HEK293 (cell line): ENCODE measurements around the gene EN1.

ENCODE experiments used
- BCL11A ChIP-seq: fragments of 450-650 bp; formaldehyde crosslinking; IDR thresholded peaks from 2 replicates; pipeline ENCODE4 v1.5.1; 2016; ENCODE audit warnings: low read depth, missing biosample characterization, missing genetic modification characterization
- GFI1B ChIP-seq: fragments of 450-650 bp; formaldehyde crosslinking; IDR thresholded peaks from 2 replicates; pipeline ENCODE4 v1.5.1; 2016; ENCODE audit warnings: missing biosample characterization, missing genetic modification characterization
- HOXA7 ChIP-seq: sonication (generic); formaldehyde crosslinking; IDR thresholded peaks from 2 replicates; pipeline ENCODE4 v1.8.1; 2022; ENCODE audit warnings: missing genetic modification reagents, borderline replicate concordance
- KLF10 ChIP-seq: fragments of 450-650 bp; IDR thresholded peaks from 2 replicates; pipeline ENCODE4 v1.5.1; 2018; ENCODE audit warnings: missing biosample characterization, mild to moderate bottlenecking, missing genetic modification characterization
- OVOL3 ChIP-seq: fragments of 450-650 bp; formaldehyde crosslinking; IDR thresholded peaks from 2 replicates; pipeline ENCODE4 v1.5.1; 2016; ENCODE audit warnings: missing biosample characterization, missing genetic modification characterization
- PRDM4 ChIP-seq: fragments of 450-650 bp; formaldehyde crosslinking; IDR thresholded peaks from 2 replicates; pipeline ENCODE4 v1.5.1; 2017; ENCODE audit warnings: missing biosample characterization, missing genetic modification characterization
- REPIN1 ChIP-seq: fragments of 450-650 bp; formaldehyde crosslinking; IDR thresholded peaks from 2 replicates; pipeline ENCODE4 v1.5.1; 2017; ENCODE audit warnings: missing biosample characterization, missing genetic modification characterization, low read depth
- SCRT2 ChIP-seq: fragments of 450-650 bp; formaldehyde crosslinking; IDR thresholded peaks from 2 replicates; pipeline ENCODE4 v1.5.1; 2016; ENCODE audit warnings: missing biosample characterization, missing genetic modification characterization
- SP3 ChIP-seq: fragments of 450-650 bp; formaldehyde crosslinking; IDR thresholded peaks from 2 replicates; pipeline ENCODE4 v1.5.1; 2016; ENCODE audit warnings: missing biosample characterization, missing genetic modification characterization
- ZBTB1 ChIP-seq: fragments of 450-650 bp; formaldehyde crosslinking; IDR thresholded peaks from 2 replicates; pipeline ENCODE4 v1.5.1; 2016; ENCODE audit warnings: missing biosample characterization, missing genetic modification characterization
- ZBTB20 ChIP-seq: fragments of 450-650 bp; formaldehyde crosslinking; IDR thresholded peaks from 2 replicates; pipeline ENCODE4 v1.5.1; 2016; ENCODE audit warnings: missing biosample characterization, missing genetic modification characterization
- ZBTB21 ChIP-seq: fragments of 450-650 bp; formaldehyde crosslinking; IDR thresholded peaks from 2 replicates; pipeline ENCODE4 v1.5.1; 2017; ENCODE audit warnings: missing biosample characterization, missing genetic modification characterization
- ZEB2 ChIP-seq: fragments of 450-650 bp; formaldehyde crosslinking; IDR thresholded peaks from 2 replicates; pipeline ENCODE4 v1.5.1; 2016; ENCODE audit warnings: missing biosample characterization, missing genetic modification characterization
- ZNF114 ChIP-seq: fragments of 450-650 bp; formaldehyde crosslinking; IDR thresholded peaks from 2 replicates; pipeline ENCODE4 v1.5.0; 2017; ENCODE audit warnings: missing biosample characterization, missing genetic modification characterization
- ZNF133 ChIP-seq: fragments of 450-650 bp; formaldehyde crosslinking; IDR thresholded peaks from 2 replicates; pipeline ENCODE4 v1.5.1; 2016; ENCODE audit warnings: missing biosample characterization, missing genetic modification characterization
- ZNF138 ChIP-seq: fragments of 450-650 bp; formaldehyde crosslinking; IDR thresholded peaks from 2 replicates; pipeline ENCODE4 v1.5.1; 2016; ENCODE audit warnings: missing biosample characterization, missing genetic modification characterization, borderline replicate concordance
- ZNF155 ChIP-seq: fragments of 450-650 bp; formaldehyde crosslinking; IDR thresholded peaks from 2 replicates; pipeline ENCODE4 v1.5.1; 2016; ENCODE audit warnings: missing biosample characterization, missing genetic modification characterization
- ZNF157 ChIP-seq: fragments of 450-650 bp; formaldehyde crosslinking; IDR thresholded peaks from 2 replicates; pipeline ENCODE4 v1.5.1; 2016; ENCODE audit warnings: missing biosample characterization, missing genetic modification characterization
- ZNF248 ChIP-seq: fragments of 450-650 bp; formaldehyde crosslinking; IDR thresholded peaks from 2 replicates; pipeline ENCODE4 v1.5.1; 2017; ENCODE audit warnings: missing biosample characterization, missing genetic modification characterization
- ZNF335 ChIP-seq: fragments of 450-650 bp; formaldehyde crosslinking; conservative IDR thresholded peaks from 2 replicates; pipeline ENCODE4 v1.5.1; 2016; ENCODE audit warnings: missing biosample characterization, missing genetic modification characterization
- ZNF37A ChIP-seq: fragments of 450-650 bp; IDR thresholded peaks from 2 replicates; pipeline ENCODE4 v1.5.1; 2018; ENCODE audit warnings: missing biosample characterization, missing genetic modification characterization
- ZNF394 ChIP-seq: fragments of 450-650 bp; formaldehyde crosslinking; IDR thresholded peaks from 2 replicates; pipeline ENCODE4 v1.5.1; 2016; ENCODE audit warnings: missing biosample characterization, missing genetic modification characterization, mild to moderate bottlenecking, moderate library complexity, borderline replicate concordance
- ZNF404 ChIP-seq: fragments of 450-650 bp; formaldehyde crosslinking; IDR thresholded peaks from 2 replicates; pipeline ENCODE4 v1.5.1; 2017; ENCODE audit warnings: missing biosample characterization, missing genetic modification characterization
- ZNF48 ChIP-seq: fragments of 450-650 bp; formaldehyde crosslinking; IDR thresholded peaks from 2 replicates; pipeline ENCODE4 v1.5.1; 2016; ENCODE audit warnings: missing biosample characterization, missing genetic modification characterization
- ZNF530 ChIP-seq: fragments of 450-650 bp; formaldehyde crosslinking; IDR thresholded peaks from 2 replicates; pipeline ENCODE4 v1.5.1; 2016; ENCODE audit warnings: low read depth, missing biosample characterization, missing genetic modification characterization
- ZNF558 ChIP-seq: fragments of 450-650 bp; formaldehyde crosslinking; IDR thresholded peaks from 2 replicates; pipeline ENCODE4 v1.5.1; 2016; ENCODE audit warnings: missing biosample characterization, missing genetic modification characterization
- ZNF596 ChIP-seq: fragments of 450-650 bp; IDR thresholded peaks from 2 replicates; pipeline ENCODE4 v1.5.0; 2018; ENCODE audit warnings: missing biosample characterization, mild to moderate bottlenecking, missing genetic modification characterization, moderate library complexity
- ZNF747 ChIP-seq: fragments of 450-650 bp; formaldehyde crosslinking; IDR thresholded peaks from 2 replicates; pipeline ENCODE4 v1.5.1; 2016; ENCODE audit warnings: missing biosample characterization, missing genetic modification characterization
- ZNF830 ChIP-seq: fragments of 450-650 bp; IDR thresholded peaks from 2 replicates; pipeline ENCODE4 v1.5.0; 2018; ENCODE audit warnings: missing biosample characterization, missing genetic modification characterization, low read depth, mild to moderate bottlenecking, moderate library complexity
- ZXDB ChIP-seq: fragments of 450-650 bp; formaldehyde crosslinking; IDR thresholded peaks from 2 replicates; pipeline ENCODE4 v1.5.1; 2016; ENCODE audit warnings: missing biosample characterization, missing genetic modification characterization
- TF ChIP-seq, protein P1 (sequence below): fragments of 450-650 bp; formaldehyde crosslinking; IDR thresholded peaks from 2 replicates; pipeline ENCODE4 v1.5.1; 2017; ENCODE audit warnings: missing biosample characterization, missing genetic modification characterization
- TF ChIP-seq, protein P2 (sequence below): fragments of 450-650 bp; IDR thresholded peaks from 2 replicates; pipeline ENCODE4 v1.5.1; 2018; ENCODE audit warnings: missing biosample characterization, mild to moderate bottlenecking, missing genetic modification characterization
- TF ChIP-seq, protein P3 (sequence below): fragments of 450-650 bp; formaldehyde crosslinking; IDR thresholded peaks from 2 replicates; pipeline ENCODE4 v1.5.1; 2016; ENCODE audit warnings: missing biosample characterization, missing genetic modification characterization
- TF ChIP-seq, protein P4 (sequence below): fragments of 450-650 bp; formaldehyde crosslinking; IDR thresholded peaks from 2 replicates; pipeline ENCODE4 v1.5.0; 2017; ENCODE audit warnings: missing biosample characterization, missing genetic modification characterization, borderline replicate concordance

EN1 gene

DNA sequence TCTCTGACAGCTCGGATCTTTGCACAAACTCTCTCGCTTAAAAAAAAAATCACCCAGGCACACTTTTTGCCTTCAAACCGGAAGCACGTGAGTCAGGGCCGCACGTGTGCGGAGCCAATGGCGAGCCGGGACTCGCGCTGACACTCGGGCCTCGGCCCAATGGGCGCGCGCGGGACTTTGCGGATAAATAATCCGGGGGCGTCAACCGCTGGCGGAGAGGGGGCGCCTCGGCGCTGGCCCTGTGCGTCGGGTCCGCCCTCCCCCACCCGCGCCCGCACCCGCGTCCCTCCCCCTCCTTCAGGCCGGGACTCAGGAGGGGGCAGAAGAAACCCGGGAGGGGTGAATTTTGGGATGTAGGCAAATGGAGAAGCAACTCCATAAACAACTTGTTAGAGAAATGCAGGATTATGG lies 319 bp upstream of the EN1 start (continued):
- no peak for TF ChIP-seq ZNF138
- no peak for TF ChIP-seq HOXA7 (CRISPR knock-in tag)
- TF ChIP-seq, protein P1, sequence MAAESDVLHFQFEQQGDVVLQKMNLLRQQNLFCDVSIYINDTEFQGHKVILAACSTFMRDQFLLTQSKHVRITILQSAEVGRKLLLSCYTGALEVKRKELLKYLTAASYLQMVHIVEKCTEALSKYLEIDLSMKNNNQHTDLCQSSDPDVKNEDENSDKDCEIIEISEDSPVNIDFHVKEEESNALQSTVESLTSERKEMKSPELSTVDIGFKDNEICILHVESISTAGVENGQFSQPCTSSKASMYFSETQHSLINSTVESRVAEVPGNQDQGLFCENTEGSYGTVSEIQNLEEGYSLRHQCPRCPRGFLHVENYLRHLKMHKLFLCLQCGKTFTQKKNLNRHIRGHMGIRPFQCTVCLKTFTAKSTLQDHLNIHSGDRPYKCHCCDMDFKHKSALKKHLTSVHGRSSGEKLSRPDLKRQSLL, result no peak
- TF ChIP-seq, protein P2, sequence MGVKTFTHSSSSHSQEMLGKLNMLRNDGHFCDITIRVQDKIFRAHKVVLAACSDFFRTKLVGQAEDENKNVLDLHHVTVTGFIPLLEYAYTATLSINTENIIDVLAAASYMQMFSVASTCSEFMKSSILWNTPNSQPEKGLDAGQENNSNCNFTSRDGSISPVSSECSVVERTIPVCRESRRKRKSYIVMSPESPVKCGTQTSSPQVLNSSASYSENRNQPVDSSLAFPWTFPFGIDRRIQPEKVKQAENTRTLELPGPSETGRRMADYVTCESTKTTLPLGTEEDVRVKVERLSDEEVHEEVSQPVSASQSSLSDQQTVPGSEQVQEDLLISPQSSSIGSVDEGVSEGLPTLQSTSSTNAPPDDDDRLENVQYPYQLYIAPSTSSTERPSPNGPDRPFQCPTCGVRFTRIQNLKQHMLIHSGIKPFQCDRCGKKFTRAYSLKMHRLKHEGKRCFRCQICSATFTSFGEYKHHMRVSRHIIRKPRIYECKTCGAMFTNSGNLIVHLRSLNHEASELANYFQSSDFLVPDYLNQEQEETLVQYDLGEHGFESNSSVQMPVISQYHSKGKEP, result no peak
- TF ChIP-seq SCRT2 (tag by site-specific recombination), result no peak
- no peak for TF ChIP-seq ZNF530 (tag by site-specific recombination)
- TF ChIP-seq ZNF48 (tag by site-specific recombination), result no peak
- TF ChIP-seq ZNF830 (tag by site-specific recombination), result no peak
- TF ChIP-seq GFI1B (tag by site-specific recombination), result no peak
- TF ChIP-seq ZXDB (tag by site-specific recombination), result 0 out of 2 replicates have a peak, but pooled peaks have one; percentile 14
- TF ChIP-seq ZBTB1 (tag by site-specific recombination), result no peak
- no peak for TF ChIP-seq ZNF37A
- TF ChIP-seq ZNF248 (tag by site-specific recombination), result no peak
- no peak for TF ChIP-seq ZNF157 (tag by site-specific recombination)
- TF ChIP-seq ZNF747 (tag by site-specific recombination), result no peak
- TF ChIP-seq ZNF133, result no peak
- 0 out of 2 replicates have a peak, but pooled peaks have one; percentile 25 for TF ChIP-seq SP3
- TF ChIP-seq ZNF404 (tag by site-specific recombination), result no peak
- no peak for TF ChIP-seq ZNF596 (tag by site-specific recombination)
- TF ChIP-seq ZBTB21 (tag by site-specific recombination), result no peak
- no peak for TF ChIP-seq ZNF114
- no peak for TF ChIP-seq ZEB2 (tag by site-specific recombination)
- no peak for TF ChIP-seq ZNF155 (tag by site-specific recombination)
- TF ChIP-seq OVOL3 (tag by site-specific recombination), result no peak
- no peak for TF ChIP-seq ZNF394 (tag by site-specific recombination)
- no peak for TF ChIP-seq PRDM4 (tag by site-specific recombination)
- TF ChIP-seq ZBTB20 (tag by site-specific recombination), result no peak
- peak; percentile 78; the same call in 1 of the 2 replicates for TF ChIP-seq ZNF335 (tag by site-specific recombination)
- no peak for TF ChIP-seq BCL11A (tag by site-specific recombination)
- TF ChIP-seq, protein P3, sequence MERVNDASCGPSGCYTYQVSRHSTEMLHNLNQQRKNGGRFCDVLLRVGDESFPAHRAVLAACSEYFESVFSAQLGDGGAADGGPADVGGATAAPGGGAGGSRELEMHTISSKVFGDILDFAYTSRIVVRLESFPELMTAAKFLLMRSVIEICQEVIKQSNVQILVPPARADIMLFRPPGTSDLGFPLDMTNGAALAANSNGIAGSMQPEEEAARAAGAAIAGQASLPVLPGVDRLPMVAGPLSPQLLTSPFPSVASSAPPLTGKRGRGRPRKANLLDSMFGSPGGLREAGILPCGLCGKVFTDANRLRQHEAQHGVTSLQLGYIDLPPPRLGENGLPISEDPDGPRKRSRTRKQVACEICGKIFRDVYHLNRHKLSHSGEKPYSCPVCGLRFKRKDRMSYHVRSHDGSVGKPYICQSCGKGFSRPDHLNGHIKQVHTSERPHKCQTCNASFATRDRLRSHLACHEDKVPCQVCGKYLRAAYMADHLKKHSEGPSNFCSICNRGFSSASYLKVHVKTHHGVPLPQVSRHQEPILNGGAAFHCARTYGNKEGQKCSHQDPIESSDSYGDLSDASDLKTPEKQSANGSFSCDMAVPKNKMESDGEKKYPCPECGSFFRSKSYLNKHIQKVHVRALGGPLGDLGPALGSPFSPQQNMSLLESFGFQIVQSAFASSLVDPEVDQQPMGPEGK (tag by site-specific recombination), result peak; percentile 53
- no peak for TF ChIP-seq ZNF558 (tag by site-specific recombination)
- TF ChIP-seq KLF10, result no peak
- TF ChIP-seq, protein P4, sequence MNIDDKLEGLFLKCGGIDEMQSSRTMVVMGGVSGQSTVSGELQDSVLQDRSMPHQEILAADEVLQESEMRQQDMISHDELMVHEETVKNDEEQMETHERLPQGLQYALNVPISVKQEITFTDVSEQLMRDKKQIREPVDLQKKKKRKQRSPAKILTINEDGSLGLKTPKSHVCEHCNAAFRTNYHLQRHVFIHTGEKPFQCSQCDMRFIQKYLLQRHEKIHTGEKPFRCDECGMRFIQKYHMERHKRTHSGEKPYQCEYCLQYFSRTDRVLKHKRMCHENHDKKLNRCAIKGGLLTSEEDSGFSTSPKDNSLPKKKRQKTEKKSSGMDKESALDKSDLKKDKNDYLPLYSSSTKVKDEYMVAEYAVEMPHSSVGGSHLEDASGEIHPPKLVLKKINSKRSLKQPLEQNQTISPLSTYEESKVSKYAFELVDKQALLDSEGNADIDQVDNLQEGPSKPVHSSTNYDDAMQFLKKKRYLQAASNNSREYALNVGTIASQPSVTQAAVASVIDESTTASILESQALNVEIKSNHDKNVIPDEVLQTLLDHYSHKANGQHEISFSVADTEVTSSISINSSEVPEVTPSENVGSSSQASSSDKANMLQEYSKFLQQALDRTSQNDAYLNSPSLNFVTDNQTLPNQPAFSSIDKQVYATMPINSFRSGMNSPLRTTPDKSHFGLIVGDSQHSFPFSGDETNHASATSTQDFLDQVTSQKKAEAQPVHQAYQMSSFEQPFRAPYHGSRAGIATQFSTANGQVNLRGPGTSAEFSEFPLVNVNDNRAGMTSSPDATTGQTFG (tag by site-specific recombination), result no peak
- TF ChIP-seq REPIN1 (tag by site-specific recombination), result no peak
